ENCODE measurements around the gene RAPGEF1. TPM values are rescaled to one million over a fixed set of nuclear protein-coding genes. Genes with fewer than 3 reads are reported as not detected.
A peak's percentile ranks its signal among the peaks of the same experiment; 100 is the strongest.
"Not testable (repeated sequence)": the region's sequence is repeated elsewhere in the genome, so short reads cannot be mapped to it uniquely, and the experiment has no call there.

The RAPGEF1 gene
- total RNA-seq, 1 experiment from 2014 or later: 82.0 TPM

GRCh38 chr9:131660466-131661405, 79.1 kb downstream of the RAPGEF1 start:
- no peak overlapping the region for H3K4me3 ChIP-seq
- peaks cover 3% of the 10 kb centered on the region; the same call in 1 of the 2 replicates for H3K9me3 ChIP-seq (replicated peaks)
- H3K36me3 ChIP-seq: peaks cover 8% of the 10 kb centered on the region
- DNase-seq: no peak
- H3K4me1 ChIP-seq: peaks cover 17% of the 10 kb centered on the region
- H3K27ac ChIP-seq: no peak overlapping the region
- no peaks in the 10 kb centered on the region for H3K27me3 ChIP-seq

DNA sequence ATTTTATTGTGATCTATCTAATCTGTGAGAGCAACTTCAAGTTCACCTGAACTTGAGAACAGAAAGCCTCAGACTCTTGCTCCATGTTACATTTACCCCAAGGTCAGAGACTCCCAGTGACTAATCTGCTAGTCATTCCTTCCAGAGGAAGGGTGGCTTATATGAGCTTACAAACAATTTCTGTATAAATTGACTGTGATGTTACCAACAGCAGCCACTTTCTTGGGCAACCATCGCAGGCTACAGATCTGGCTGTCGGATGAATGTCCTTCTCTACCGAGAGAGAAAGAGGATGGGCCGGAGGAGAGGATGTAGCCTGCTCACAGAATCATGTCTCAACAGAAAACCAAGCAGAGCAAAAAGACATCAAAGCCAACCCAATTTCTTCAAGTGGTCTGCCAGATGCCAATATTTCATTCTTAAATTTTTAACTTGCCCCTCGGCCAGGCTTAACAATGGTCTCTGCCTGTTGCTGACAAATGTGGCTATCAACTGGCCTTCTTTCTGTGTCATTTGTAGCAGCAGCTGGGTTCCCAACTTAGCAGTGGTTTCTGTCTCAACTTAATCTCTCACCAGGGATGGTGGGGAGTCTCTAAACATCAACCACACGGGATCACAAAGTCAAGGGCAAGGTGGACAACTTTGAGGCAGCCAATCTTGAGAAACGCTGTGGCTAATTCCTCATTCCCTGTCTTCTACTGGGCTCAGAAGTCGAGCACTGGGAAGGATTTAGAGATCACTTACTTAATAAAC, 81.3 kb downstream of the RAPGEF1 start:
- Histone ChIP-seq H3K27ac (peak overlapping the region; percentile 41), H3K4me3 (no peak overlapping the region), H3K9me3 (replicated peaks) (no peaks in the 10 kb centered on the region), H3K4me1 (peaks cover 17% of the 10 kb centered on the region), H3K27me3 (no peaks in the 10 kb centered on the region), H3K36me3 (no peaks in the 10 kb centered on the region)
- peak; percentile 18 to 51 for DNase-seq

- Histone ChIP-seq H3K36me3 (no peaks in the 10 kb centered on the region), H3K27ac (peak overlapping the region; percentile 41), H3K4me3 (no peak overlapping the region), H3K9me3 (replicated peaks) (no peaks in the 10 kb centered on the region), H3K4me1 (peaks cover 17% of the 10 kb centered on the region), H3K27me3 (no peaks in the 10 kb centered on the region)
- DNase-seq: no peak
Measured at GRCh38 chr9:131657940-131658339, 81.9 kb downstream of the RAPGEF1 start.

DNA sequence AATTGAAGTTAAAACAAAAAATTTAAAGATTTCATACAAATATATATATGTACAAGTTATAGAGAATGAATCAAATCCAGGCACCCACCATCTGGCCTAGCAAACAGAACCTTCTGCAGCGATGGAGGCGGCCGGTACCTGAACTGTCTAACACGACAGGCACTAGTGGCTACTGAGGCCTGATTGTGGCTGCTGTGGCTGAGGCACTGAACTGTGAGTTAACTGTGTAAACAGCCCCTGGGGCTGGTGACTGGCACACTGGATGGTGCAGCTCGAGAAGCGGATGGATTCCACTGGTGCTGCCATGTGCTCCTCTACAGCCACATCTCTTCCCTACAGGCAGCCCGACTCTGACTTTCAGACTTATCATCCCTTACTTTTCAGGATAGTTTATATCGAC, 82.4 kb downstream of the RAPGEF1 start:
- no peaks in the 10 kb centered on the region for H3K27me3 ChIP-seq
- no peak overlapping the region for H3K27ac ChIP-seq
- no peaks in the 10 kb centered on the region for H3K9me3 ChIP-seq (replicated peaks)
- peaks cover 17% of the 10 kb centered on the region for H3K4me1 ChIP-seq
- no peak for DNase-seq
- H3K4me3 ChIP-seq: no peak overlapping the region
- no peaks in the 10 kb centered on the region for H3K36me3 ChIP-seq

GRCh38 chr9:131657037-131657377, 82.9 kb downstream of the RAPGEF1 start:
- no peaks in the 10 kb centered on the region for H3K9me3 ChIP-seq (replicated peaks)
- H3K27me3 ChIP-seq: no peaks in the 10 kb centered on the region
- DNase-seq: no peak
- peaks cover 17% of the 10 kb centered on the region for H3K4me1 ChIP-seq
- H3K36me3 ChIP-seq: no peaks in the 10 kb centered on the region
- H3K4me3 ChIP-seq: no peak overlapping the region
- H3K27ac ChIP-seq: no peak overlapping the region

DNA sequence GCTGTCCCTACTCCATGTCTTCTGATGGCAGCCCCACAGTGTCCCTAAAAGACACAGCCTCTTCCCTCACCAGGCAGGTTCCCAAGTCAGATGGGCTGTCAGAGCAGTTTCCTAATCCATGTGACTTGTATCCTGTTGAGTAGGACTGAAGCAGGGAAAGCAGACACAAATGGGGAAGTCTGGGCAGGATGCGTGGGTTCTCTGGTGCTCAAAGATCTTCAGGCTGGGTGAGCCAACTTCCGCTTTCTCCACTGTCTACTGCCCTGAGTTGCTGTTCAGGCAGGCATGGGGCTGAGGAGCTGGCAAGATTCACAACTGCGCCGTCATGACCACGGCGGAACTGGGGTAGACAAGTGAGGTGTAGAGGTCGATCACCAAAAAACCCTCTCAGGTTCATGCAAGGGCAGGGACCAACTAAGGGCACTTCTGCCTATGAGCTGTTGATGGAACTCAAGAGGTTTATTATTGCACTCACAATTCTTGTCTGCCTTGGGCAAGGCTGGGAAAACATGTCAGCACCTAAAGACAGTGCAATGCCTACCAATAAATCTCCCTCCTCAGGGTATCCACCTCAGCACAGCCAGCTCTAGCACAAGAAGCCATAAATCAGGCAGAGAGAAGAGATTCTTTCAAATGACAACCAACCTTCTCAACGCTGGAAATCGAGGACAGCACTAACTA, 83.4 kb downstream of the RAPGEF1 start:
- no peak overlapping the region for H3K4me3 ChIP-seq
- DNase-seq: no peak
- no peak overlapping the region for H3K27ac ChIP-seq
- no peaks in the 10 kb centered on the region for H3K27me3 ChIP-seq
- H3K9me3 ChIP-seq (replicated peaks): no peaks in the 10 kb centered on the region
- H3K36me3 ChIP-seq: no peaks in the 10 kb centered on the region
- peaks cover 17% of the 10 kb centered on the region for H3K4me1 ChIP-seq

DNA sequence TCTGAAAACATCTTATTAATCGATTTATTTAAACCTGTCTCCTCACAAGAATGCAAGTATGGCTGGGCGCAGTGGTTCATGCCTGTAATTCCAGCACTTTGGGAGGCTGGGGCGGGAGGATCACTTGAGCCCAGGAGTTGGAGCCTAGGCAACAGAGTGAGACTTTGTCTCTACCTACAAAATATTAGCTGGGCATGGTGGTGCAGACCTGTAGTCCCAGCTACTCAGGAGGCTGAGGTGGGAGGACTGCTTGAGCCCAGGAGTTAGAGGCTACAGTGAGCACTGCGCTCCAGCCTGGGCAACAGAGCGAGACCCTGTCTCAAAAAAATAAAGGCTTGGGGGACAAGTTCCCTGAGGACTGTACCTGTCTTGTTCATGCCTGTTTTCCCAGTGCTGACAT, 85.5 kb downstream of the RAPGEF1 start:
- H3K36me3 ChIP-seq; H3K27ac ChIP-seq; H3K27me3 ChIP-seq; H3K9me3 ChIP-seq (replicated peaks); DNase-seq; H3K4me3 ChIP-seq: not testable (repeated sequence)
- H3K4me1 ChIP-seq: peaks cover 15% of the 10 kb centered on the region

DNA sequence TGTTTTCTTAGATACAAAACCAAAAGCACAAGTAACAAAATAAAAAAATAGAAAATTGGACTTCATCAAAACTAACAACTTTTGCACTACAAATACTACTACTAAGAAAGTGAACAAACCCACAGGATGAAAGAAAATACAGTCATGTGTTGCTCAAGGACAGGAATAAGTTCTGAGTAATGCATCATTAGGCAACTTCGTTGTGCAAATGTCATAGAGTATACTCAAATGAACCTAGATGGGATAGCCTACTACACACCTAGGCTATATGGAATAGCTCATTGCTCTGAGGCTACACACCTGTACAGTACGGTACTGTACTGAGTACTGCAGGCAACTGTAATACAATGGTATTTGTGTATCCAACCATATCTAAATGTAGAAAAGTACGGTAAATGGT, 88.3 kb downstream of the RAPGEF1 start:
- H3K27me3 ChIP-seq: no peaks in the 10 kb centered on the region
- H3K4me3 ChIP-seq: no peak overlapping the region
- H3K9me3 ChIP-seq (replicated peaks): no peaks in the 10 kb centered on the region
- no peaks in the 10 kb centered on the region for H3K4me1 ChIP-seq
- peaks cover 8% of the 10 kb centered on the region; the same call in 1 of the 2 replicates for H3K36me3 ChIP-seq
- no peak for DNase-seq
- H3K27ac ChIP-seq: no peak overlapping the region

DNA sequence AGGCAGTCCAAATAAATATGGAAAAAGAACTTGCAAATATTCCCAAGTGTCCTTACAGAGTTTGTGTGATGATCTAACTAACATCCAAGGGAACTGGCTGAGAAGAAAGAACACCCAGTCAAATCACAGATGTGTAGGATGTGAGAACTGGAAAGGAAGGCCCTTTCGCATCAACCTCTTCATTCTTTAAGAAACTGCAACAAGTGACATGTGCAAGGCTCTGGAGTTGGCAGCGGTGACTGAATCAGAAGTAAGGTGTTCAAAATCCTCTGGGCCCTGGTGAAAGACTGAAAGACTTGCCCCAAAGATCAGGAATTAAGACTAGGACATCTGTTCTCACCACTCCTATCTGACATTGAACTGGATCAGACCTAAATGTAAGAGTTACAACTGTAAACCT, 88.7 kb downstream of the RAPGEF1 start:
- Histone ChIP-seq H3K36me3 (peaks cover 8% of the 10 kb centered on the region; the same call in 1 of the 2 replicates), H3K27me3 (no peaks in the 10 kb centered on the region), H3K9me3 (replicated peaks) (no peaks in the 10 kb centered on the region), H3K4me1 (no peaks in the 10 kb centered on the region), H3K4me3 (no peak overlapping the region), H3K27ac (no peak overlapping the region)
- no peak for DNase-seq

GRCh38 chr9:131650254-131650653, 89.6 kb downstream of the RAPGEF1 start:
- no peaks in the 10 kb centered on the region for H3K27me3 ChIP-seq
- H3K36me3 ChIP-seq: peaks cover 8% of the 10 kb centered on the region; the same call in 1 of the 2 replicates
- no peak overlapping the region for H3K4me3 ChIP-seq
- no peak overlapping the region for H3K27ac ChIP-seq
- no peaks in the 10 kb centered on the region for H3K9me3 ChIP-seq (replicated peaks)
- H3K4me1 ChIP-seq: no peaks in the 10 kb centered on the region
- DNase-seq: no peak

GRCh38 chr9:131649646-131650045, 90.2 kb downstream of the RAPGEF1 start:
- DNase-seq: no peak
- H3K27ac ChIP-seq: no peak overlapping the region

DNA sequence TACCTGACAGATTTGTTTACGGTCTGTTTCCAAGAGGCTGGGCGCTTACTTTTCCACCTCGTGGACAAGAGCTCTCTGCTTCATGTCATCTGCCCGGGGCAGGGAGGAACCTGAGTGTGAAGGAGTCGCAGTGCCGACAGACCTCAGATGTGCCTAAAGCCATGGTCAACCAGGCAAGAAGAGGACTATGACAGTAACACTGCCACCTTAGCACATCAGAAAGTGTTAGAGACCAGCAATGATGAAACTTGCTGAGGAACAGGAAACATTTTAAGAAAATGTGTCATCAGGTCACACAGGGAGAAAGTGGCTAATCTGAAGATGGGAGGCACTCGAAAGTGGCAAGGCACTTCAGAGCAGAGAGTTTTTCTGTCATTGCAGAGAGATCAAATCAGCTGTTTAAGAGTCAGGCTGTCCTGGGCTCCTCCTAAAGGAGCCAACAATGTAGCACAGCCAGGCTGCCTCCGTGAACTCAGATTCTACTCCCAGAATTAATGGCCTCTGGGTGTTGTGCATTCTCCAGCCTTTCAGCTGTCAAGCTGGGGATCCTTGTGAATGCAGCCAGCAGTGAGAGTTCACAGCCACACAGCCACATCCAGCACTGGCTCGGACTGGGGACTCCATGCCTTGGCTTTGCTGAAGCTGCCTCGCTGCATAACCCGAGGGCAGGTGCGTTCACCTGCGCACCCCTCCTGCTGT, 94.6 kb downstream of the RAPGEF1 start:
- Histone ChIP-seq H3K27ac (no peak overlapping the region), H3K27me3 (no peaks in the 10 kb centered on the region), H3K4me3 (no peak overlapping the region), H3K4me1 (0 out of 2 replicates have a peak, but pooled peaks cover 5% of the 10 kb centered on the region), H3K9me3 (replicated peaks) (no peaks in the 10 kb centered on the region), H3K36me3 (peaks cover 16% of the 10 kb centered on the region)
- DNase-seq: no peak

More at GRCh38 chr9:131649646-131650045, 90.2 kb downstream of the RAPGEF1 start:
- H3K4me3 ChIP-seq: no peak overlapping the region
- H3K27me3 ChIP-seq: no peaks in the 10 kb centered on the region
- H3K36me3 ChIP-seq: peaks cover 10% of the 10 kb centered on the region; the same call in 1 of the 2 replicates
- no peaks in the 10 kb centered on the region for H3K4me1 ChIP-seq
- no peaks in the 10 kb centered on the region for H3K9me3 ChIP-seq (replicated peaks)

DNA sequence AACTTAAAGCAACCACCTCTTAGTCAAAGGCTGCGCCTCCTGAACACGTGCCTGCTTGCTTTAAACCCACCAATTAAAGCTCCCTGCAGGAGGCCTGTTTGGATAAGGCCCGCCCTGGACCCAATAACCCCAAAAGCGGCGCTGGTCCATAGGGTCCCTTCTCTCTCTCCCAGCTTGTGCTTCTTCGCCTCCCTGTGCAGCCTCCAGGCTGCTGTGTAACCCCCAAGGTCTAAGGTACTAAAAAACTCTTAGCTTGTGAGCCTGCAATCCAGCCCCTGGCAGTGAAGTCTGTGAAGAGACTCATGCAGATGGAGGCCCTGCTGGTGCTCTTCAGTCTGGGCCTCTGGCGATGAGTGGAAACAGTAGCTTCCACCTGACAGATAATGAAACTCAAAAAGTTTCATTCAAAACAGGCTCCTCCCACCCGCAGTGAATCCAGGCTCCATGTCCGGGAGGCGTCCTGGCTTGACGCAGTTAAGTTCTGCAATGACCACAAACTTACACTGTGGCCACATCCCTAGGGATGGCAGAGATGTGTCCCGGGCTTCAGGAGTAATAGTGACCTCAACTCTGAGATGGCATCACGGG, 97.3 kb downstream of the RAPGEF1 start:
- DNase-seq: no peak
- peaks cover 5% of the 10 kb centered on the region; the same call in 1 of the 2 replicates for H3K4me1 ChIP-seq
- H3K9me3 ChIP-seq (replicated peaks): no peaks in the 10 kb centered on the region
- H3K27ac ChIP-seq: no peak overlapping the region
- no peaks in the 10 kb centered on the region for H3K27me3 ChIP-seq
- peaks cover 21% of the 10 kb centered on the region for H3K36me3 ChIP-seq
- H3K4me3 ChIP-seq: no peak overlapping the region
